K562 (cell line): ENCODE data around the gene OXSR1. TPM values are rescaled to one million over a fixed set of nuclear protein-coding genes. Genes with fewer than 3 reads are reported as not detected.

Experiments
- ATAC-seq: fragments of 200-7000 bp; cut with Tn5 transposase; 3 replicates; pipeline ENCODE4 v1.9.1; 2020; ENCODE audit warnings: moderate library complexity
- BruUV-seq: library from RNA; stranded (reverse); fragments of 400-500 nt; replicated peaks from 2 replicates; lab custom pipeline; 2021; lab: Mats Ljungman, UMichigan
- CTCF ChIA-PET: fragments of 300-600 bp; formaldehyde crosslinking; extraction: SDS; loops from one replicate; lab custom pipeline; 2021; ENCODE audit warnings: low intra/inter-chr PET ratio; lab: Yijun Ruan, JAX
- POLR2A ChIA-PET: fragments of 300-600, 350-650 bp; sonication (Branson Sonifier 250); formaldehyde crosslinking; extraction: SDS; loops from one replicate; lab custom pipeline; 2021; ENCODE audit warnings: antibody characterized with exemption, inconsistent platforms; lab: Yijun Ruan, JAX
- DNase-seq, 4 experiments: peaks; one replicate each; pipeline versions ENCODE4 v3.0.0 to v3.0.0-alpha.2; 2011 to 2018; ENCODE audit warnings: low spot score in 3 of 4, mixed read lengths in 3 of 4; ENCODE audit errors: extremely low read depth in 1 of 4
- FAIRE-seq: peaks from 2 replicates; lab custom pipeline; 2011; peaks lifted over from hg19 to GRCh38; lab: Jason Lieb, UNC
- H2AFZ ChIP-seq: 2 replicates; pipeline ENCODE4 v1.6.0; 2011; ENCODE audit warnings: low read depth, low read length, control low read depth, inconsistent platforms
- H3K27ac ChIP-seq: fragments of 200-600 bp; 3 replicates; pipeline ENCODE4 v1.8.0; 2011; ENCODE audit warnings: low read depth, mild to moderate bottlenecking, control low read depth, inconsistent platforms, low read length, moderate library complexity, mixed read lengths; ENCODE audit errors: extremely low read depth
- H3K27me3 ChIP-seq, 2 experiments: fragments of 300-600 bp in 1 of 2; 2 replicates in 1 of 2; 3 replicates in 1 of 2; pipeline versions ENCODE4 v1.6.0 to v1.8.0; 2011; ENCODE audit warnings: inconsistent platforms in 2 of 2, low read length in 2 of 2, mild to moderate bottlenecking in 1 of 2, mixed read lengths in 1 of 2, moderate library complexity in 1 of 2; ENCODE audit not compliant: control insufficient read depth in 2 of 2, insufficient read depth in 2 of 2
- H3K36me3 ChIP-seq: fragments of 300-600 bp; 3 replicates; pipeline ENCODE4 v1.8.0; 2011; ENCODE audit warnings: mild to moderate bottlenecking, low read length, inconsistent platforms; ENCODE audit not compliant: control insufficient read depth, insufficient read depth
- H3K4me1 ChIP-seq, 2 experiments: fragments of 200-600 bp in 1 of 2; replicated peaks in 1 of 2; 2 replicates in 1 of 2; 3 replicates in 1 of 2; pipeline versions ENCODE4 v1.5.1 to v1.8.0; 2011; ENCODE audit warnings: inconsistent platforms in 2 of 2, low read length in 2 of 2, mild to moderate bottlenecking in 1 of 2, mixed read lengths in 1 of 2, moderate library complexity in 1 of 2; ENCODE audit not compliant: control insufficient read depth in 2 of 2, insufficient read depth in 2 of 2
- H3K4me2 ChIP-seq: 2 replicates; pipeline ENCODE4 v1.6.1; 2011; ENCODE audit warnings: low read length, control low read depth, inconsistent platforms, mixed read lengths; ENCODE audit not compliant: insufficient read depth
- H3K4me3 ChIP-seq: fragments of 200-600 bp; sonication (generic), shearing (Covaris generic); 2 replicates; pipeline ENCODE4 v1.5.1; 2016; ENCODE audit warnings: control low read depth, inconsistent platforms
- H3K79me2 ChIP-seq: fragments of 200-600 bp; 3 replicates; pipeline ENCODE4 v1.8.0; 2011; ENCODE audit warnings: low read length, inconsistent platforms; ENCODE audit not compliant: control insufficient read depth, insufficient read depth
- H3K9ac ChIP-seq, 2 experiments: 2 replicates each; pipeline versions ENCODE4 v1.6.0 to v1.6.1; 2011; ENCODE audit warnings: low read depth in 2 of 2, low read length in 2 of 2, control low read depth in 1 of 2, inconsistent platforms in 1 of 2, mild to moderate bottlenecking in 1 of 2, mixed read lengths in 1 of 2; ENCODE audit not compliant: insufficient read depth in 1 of 2
- H3K9me1 ChIP-seq: one replicate; pipeline ENCODE4 v1.6.0; 2011; ENCODE audit warnings: inconsistent platforms, mild to moderate bottlenecking, low read length, moderate library complexity; ENCODE audit not compliant: control insufficient read depth, insufficient read depth
- H3K9me3 ChIP-seq: replicated peaks from 2 replicates; pipeline ENCODE4 v1.5.1; 2011; ENCODE audit warnings: low read depth, low read length, inconsistent platforms; ENCODE audit not compliant: control insufficient read depth, insufficient read depth
- H4K20me1 ChIP-seq: replicated peaks from 2 replicates; pipeline ENCODE4 v1.6.1; 2011; ENCODE audit warnings: low read length, inconsistent platforms, mixed read lengths; ENCODE audit not compliant: control insufficient read depth, insufficient read depth
- CCAR2 ChIP-seq: fragments of 200-400 bp; formaldehyde crosslinking; IDR thresholded peaks from 2 replicates; pipeline ENCODE4 v1.6.1; 2017; ENCODE audit warnings: mild to moderate bottlenecking, low read depth, low read length
- ELF1 ChIP-seq: fragments of 200-800 bp; sonication (Bioruptor generic); IDR thresholded peaks from 2 replicates; pipeline ENCODE4 v1.6.1; 2016; ENCODE audit warnings: missing genetic modification characterization, missing compliant biosample characterization
- FOXK1 ChIP-seq: sonication (generic); formaldehyde crosslinking; IDR thresholded peaks from 2 replicates; pipeline ENCODE4 v1.8.0; 2022; ENCODE audit warnings: missing genetic modification reagents, mild to moderate bottlenecking, borderline replicate concordance
- GATAD2A ChIP-seq: fragments of 450-650 bp; IDR thresholded peaks from 2 replicates; pipeline ENCODE4 v1.6.1; 2017
- PURB ChIP-seq: sonication (generic); formaldehyde crosslinking; IDR thresholded peaks from 2 replicates; pipeline ENCODE4 v1.9.0; 2021; ENCODE audit warnings: low read depth, mild to moderate bottlenecking, missing genetic modification reagents
- RBM25 ChIP-seq: fragments of 200-400 bp; formaldehyde crosslinking; IDR thresholded peaks from 2 replicates; pipeline ENCODE4 v1.6.1; 2018; ENCODE audit warnings: low read length, low read depth, moderate library complexity; ENCODE audit not compliant: severe bottlenecking
- STAT6 ChIP-seq: sonication (generic); formaldehyde crosslinking; IDR thresholded peaks from 2 replicates; pipeline ENCODE4 v1.8.1; 2023; ENCODE audit warnings: mild to moderate bottlenecking, missing genetic modification reagents
- ZNF140 ChIP-seq: fragments of 250-450 bp; sonication (Bioruptor Pico); IDR thresholded peaks from 2 replicates; pipeline ENCODE4 v1.8.0; 2021; ENCODE audit warnings: moderate library complexity, mild to moderate bottlenecking, inconsistent platforms
- ZNF146 ChIP-seq: IDR thresholded peaks from one replicate; pipeline ENCODE4 v1.6.1; 2018; ENCODE audit warnings: missing compliant biosample characterization; ENCODE audit not compliant: unreplicated experiment
- ZNF282 ChIP-seq: sonication (generic); formaldehyde crosslinking; IDR thresholded peaks from 2 replicates; pipeline ENCODE4 v1.8.1; 2023; ENCODE audit warnings: missing genetic modification reagents
- ZNF316 ChIP-seq: fragments of 450-650 bp; IDR thresholded peaks from 2 replicates; pipeline ENCODE4 v1.6.1; 2016
- ZNF77 ChIP-seq: fragments of 250-450 bp; sonication (Bioruptor Pico); IDR thresholded peaks from 2 replicates; pipeline ENCODE4 v1.5.0; 2020
- WGBS: fragments of 100-300 bp; shearing (Covaris generic); methylation state at CpG from one replicate; pipeline ENCODE4 v1.1.6; 2016; ENCODE audit warnings: low coverage, mixed read lengths; ENCODE audit not compliant: insufficient coverage; ENCODE audit errors: missing lambda C conversion rate; 5-methylcytosine and 5-hydroxymethylcytosine counted together
- in situ Hi-C: fragments of 300-500 bp; cut with MboI; formaldehyde crosslinking; loops from 4 replicates; pipeline ENCODE4 v1.15.0; 2018; ENCODE audit warnings: inconsistent platforms, mixed read lengths
- intact Hi-C: fragments of 100-400 bp; cut with micrococcal nuclease; formaldehyde crosslinking; loops from 2 replicates; pipeline ENCODE4 v1.14.2; 2022
- polyA plus RNA-seq, 8 experiments: library from polyadenylated mRNA; depleted of rRNA in 4 of 8; stranded (reverse) in 5 of 8; unstranded in 3 of 8; fragments of >200 nt; fragmentation: Nextera tagmentation in 2 of 8; fragmentation: Illumina TruSeq in 1 of 8; extraction: Ambion mirVana in 2 of 8; extraction: Trizol in 1 of 8; gene quantifications; 2 replicates each; pipeline versions ENCODE4 v1.2.1 to v1.2.3, GENCODE V29; 2011 to 2014; ENCODE audit warnings: inconsistent platforms in 1 of 8, missing spikeins in 1 of 8
- total RNA-seq, 7 experiments: library from RNA; depleted of rRNA in 6 of 7; stranded (reverse); fragments of >200 nt in 6 of 7; fragmentation: Illumina TruSeq in 2 of 7; extraction: Trizol in 2 of 7; gene quantifications; 2 replicates each; pipeline versions ENCODE4 v1.2.1 to v1.2.3, GENCODE V29; 2011 to 2021; ENCODE audit warnings: low replicate concordance in 1 of 7
- TF ChIP-seq, protein P1 (sequence below): fragments of 450-650 bp; IDR thresholded peaks from 2 replicates; pipeline ENCODE4 v1.6.1; 2018; ENCODE audit warnings: mild to moderate bottlenecking, low read depth; ENCODE audit not compliant: partially characterized antibody

OXSR1 gene
- total and polyA plus RNA-seq, 9 of the 15 experiments (the other 6 are each of a cell fraction or from before 2014, with no cell fraction given) = 15.7 to 87.6 (median 48.7) TPM

DNA sequence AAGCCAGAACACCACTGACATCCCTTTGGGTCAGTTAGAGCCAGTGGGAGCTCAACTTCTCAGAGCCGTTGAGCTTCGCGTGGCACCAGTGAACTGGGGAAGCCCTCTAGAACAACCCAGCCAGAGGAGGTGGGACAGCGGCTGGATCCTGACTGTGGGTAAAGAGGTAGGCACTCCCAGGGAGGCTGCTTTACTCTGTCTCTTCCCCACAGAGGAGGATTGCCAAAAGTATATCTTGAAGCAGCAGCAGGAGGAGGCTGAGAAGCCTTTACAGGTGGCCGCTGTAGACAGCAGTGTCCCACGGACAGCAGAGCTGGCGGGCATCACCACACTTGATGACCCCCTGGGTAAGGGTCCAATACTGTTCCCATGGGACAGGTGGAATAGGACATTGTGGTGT, 25.7 kb upstream of the OXSR1 start (continued):
- TF ChIP-seq, protein P1, sequence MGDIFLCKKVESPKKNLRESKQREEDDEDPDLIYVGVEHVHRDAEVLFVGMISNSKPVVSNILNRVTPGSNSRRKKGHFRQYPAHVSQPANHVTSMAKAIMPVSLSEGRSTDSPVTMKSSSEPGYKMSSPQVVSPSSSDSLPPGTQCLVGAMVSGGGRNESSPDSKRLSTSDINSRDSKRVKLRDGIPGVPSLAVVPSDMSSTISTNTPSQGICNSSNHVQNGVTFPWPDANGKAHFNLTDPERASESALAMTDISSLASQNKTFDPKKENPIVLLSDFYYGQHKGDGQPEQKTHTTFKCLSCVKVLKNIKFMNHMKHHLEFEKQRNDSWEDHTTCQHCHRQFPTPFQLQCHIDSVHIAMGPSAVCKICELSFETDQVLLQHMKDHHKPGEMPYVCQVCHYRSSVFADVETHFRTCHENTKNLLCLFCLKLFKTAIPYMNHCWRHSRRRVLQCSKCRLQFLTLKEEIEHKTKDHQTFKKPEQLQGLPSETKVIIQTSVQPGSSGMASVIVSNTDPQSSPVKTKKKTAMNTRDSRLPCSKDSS = no peak
- TF ChIP-seq RBM25 = no peak
- no peak for TF ChIP-seq FOXK1 (CRISPR knock-in tag)
- TF ChIP-seq ZNF77 = no peak
- TF ChIP-seq GATAD2A = no peak
- TF ChIP-seq ZNF316 = no peak
- no peak for TF ChIP-seq PURB (CRISPR knock-in tag)

GRCh38 chr3:38140326-38141172, 24.8 kb upstream of the OXSR1 start:
- no peak overlapping the region for H3K27ac ChIP-seq
- no peaks in the 10 kb centered on the region; a peak in 1 of 5 replicates for H3K27me3 ChIP-seq
- ChIA-PET CTCF (no interaction called here), POLR2A (interaction anchor here (0.7 to 5.0 kb wide), 9 partner anchors 9 to 511 kb away, joined by 3 to 55 read pairs (median 3); partner anchors contain the start of gene OXSR1)
- no peak overlapping the region for H3K4me3 ChIP-seq
- FAIRE-seq (no peak), ATAC-seq (no peak), DNase-seq (no peak)
- no peak overlapping the region for H2AFZ ChIP-seq
- peaks cover 28% of the 10 kb centered on the region; the same call in 2 of the 3 replicates for H3K36me3 ChIP-seq
- H4K20me1 ChIP-seq = no peaks in the 10 kb centered on the region
- in situ Hi-C loops = no loop called here
- BruUV-seq = no TSS peak
- intact Hi-C loops = no loop called here
- H3K9me1 ChIP-seq = no peaks in the 10 kb centered on the region
- WGBS = 91% methylated on average over 13 of the region's 13 CpGs
- no peak overlapping the region for H3K4me2 ChIP-seq
- no peaks in the 10 kb centered on the region for H3K9me3 ChIP-seq
- peaks cover 36% of the 10 kb centered on the region for H3K79me2 ChIP-seq
- peak overlapping the region in 1 of 2 experiments; percentile 38; a peak in 1 of 4 replicates for H3K9ac ChIP-seq
- peaks cover 22 to 37% of the 10 kb centered on the region in 2 experiments; a peak in 4 of 5 replicates for H3K4me1 ChIP-seq
- no peak for TF ChIP-seq ELF1 (tag)
- no peak for TF ChIP-seq ZNF140 (CRISPR knock-in tag)
- no peak for TF ChIP-seq STAT6
- no peak for TF ChIP-seq ZNF146 (CRISPR knock-in tag)
- TF ChIP-seq CCAR2 = no peak
- TF ChIP-seq ZNF282 (CRISPR knock-in tag) = no peak
